HepG2 (cell line): Measurements from ENCODE around the gene DRC3. TPM values are rescaled to one million over a fixed set of nuclear protein-coding genes. Genes with fewer than 3 reads are reported as not detected.

ENCODE experiments used
- ATAC-seq: fragments of 200-7000 bp; cut with Tn5 transposase; 3 replicates; pipeline ENCODE4 v1.9.1; 2020; ENCODE audit warnings: mild to moderate bottlenecking, moderate library complexity
- BruUV-seq: library from RNA; stranded (reverse); fragments of 400-500 nt; replicated peaks from 2 replicates; lab custom pipeline; 2021; lab: Mats Ljungman, UMichigan
- CTCF ChIA-PET: fragments of 300-600 bp; formaldehyde crosslinking; extraction: SDS; loops from one replicate; lab custom pipeline; 2021; ENCODE audit warnings: low total read pairs, inconsistent platforms, low intra/inter-chr PET ratio; lab: Yijun Ruan, JAX
- POLR2A ChIA-PET: fragments of 350-600 bp; sonication (Branson Sonifier 250); formaldehyde crosslinking; loops from one replicate; lab custom pipeline; 2020; ENCODE audit warnings: antibody characterized with exemption, inconsistent platforms; lab: Yijun Ruan, JAX
- DNase-seq: peaks from one replicate; pipeline ENCODE4 v3.0.0-alpha.2; 2015; ENCODE audit warnings: low spot score
- FAIRE-seq: peaks from 3 replicates; lab custom pipeline; 2011; peaks lifted over from hg19 to GRCh38; lab: Jason Lieb, UNC
- H2AFZ ChIP-seq: one replicate; pipeline ENCODE4 v1.6.1; 2011; ENCODE audit warnings: low read length, inconsistent platforms
- H3K27ac ChIP-seq: fragments of 300-600 bp; 3 replicates; pipeline ENCODE4 v1.8.0; 2011; ENCODE audit warnings: mixed run types, mild to moderate bottlenecking, mixed read lengths, low read length, inconsistent platforms; ENCODE audit not compliant: insufficient read depth; ENCODE audit errors: extremely low read length
- H3K27me3 ChIP-seq, 2 experiments: fragments of 200-600 bp in 1 of 2; 2 replicates in 1 of 2; 3 replicates in 1 of 2; pipeline versions ENCODE4 v1.6.0 to v1.8.0; 2011; ENCODE audit warnings: low read length in 2 of 2, mild to moderate bottlenecking in 2 of 2, moderate library complexity in 2 of 2, inconsistent platforms in 1 of 2; ENCODE audit not compliant: insufficient read depth in 2 of 2, control insufficient read depth in 1 of 2
- H3K36me3 ChIP-seq, 2 experiments: fragments of 200-600 bp in 1 of 2; replicated peaks in 1 of 2; 2 replicates in 1 of 2; 3 replicates in 1 of 2; pipeline versions ENCODE4 v1.5.1 to v1.8.0; 2011; ENCODE audit warnings: low read length in 2 of 2, inconsistent platforms in 1 of 2; ENCODE audit not compliant: insufficient read depth in 2 of 2, control insufficient read depth in 1 of 2
- H3K4me1 ChIP-seq: 2 replicates; pipeline ENCODE4 v1.5.1; 2012; ENCODE audit warnings: low read length, inconsistent platforms; ENCODE audit not compliant: insufficient read depth
- H3K4me2 ChIP-seq: 2 replicates; pipeline ENCODE4 v1.6.0; 2011; ENCODE audit warnings: low read depth, low read length, inconsistent platforms
- H3K4me3 ChIP-seq, 3 experiments: fragments of 200-600 bp in 1 of 3; sonication (generic), shearing (Covaris generic) in 1 of 3; replicated peaks in 1 of 3; 2 replicates each; pipeline ENCODE4 v1.5.1; 2011 to 2016; ENCODE audit warnings: low read length in 3 of 3, inconsistent platforms in 2 of 3, low read depth in 2 of 3, mild to moderate bottlenecking in 2 of 3, control low read depth in 1 of 3, mixed read lengths in 1 of 3; ENCODE audit not compliant: insufficient read depth in 1 of 3
- H3K79me2 ChIP-seq: one replicate; pipeline ENCODE4 v1.6.1; 2011; ENCODE audit warnings: low read length, inconsistent platforms; ENCODE audit not compliant: insufficient read depth
- H3K9ac ChIP-seq: 2 replicates; pipeline ENCODE4 v1.6.0; 2011; ENCODE audit warnings: mild to moderate bottlenecking, low read depth, low read length, inconsistent platforms; ENCODE audit not compliant: insufficient read depth
- H3K9me3 ChIP-seq: 2 replicates; pipeline ENCODE4 v1.5.1; 2012; ENCODE audit warnings: mild to moderate bottlenecking, low read length
- H4K20me1 ChIP-seq: 2 replicates; pipeline ENCODE4 v1.6.0; 2011; ENCODE audit warnings: inconsistent platforms, mild to moderate bottlenecking, low read length, moderate library complexity; ENCODE audit not compliant: insufficient read depth
- ELF3 ChIP-seq: IDR thresholded peaks from 2 replicates; pipeline ENCODE4 v1.6.1; 2016; ENCODE audit warnings: missing genetic modification reagents, missing compliant biosample characterization
- KMT2A ChIP-seq: sonication (generic); formaldehyde crosslinking; IDR thresholded peaks from 2 replicates; pipeline ENCODE4 v1.4.0; 2020; ENCODE audit warnings: missing genetic modification reagents
- NFATC3 ChIP-seq: sonication (generic); formaldehyde crosslinking; IDR thresholded peaks from 2 replicates; pipeline ENCODE4 v1.5.1; 2020; ENCODE audit warnings: mild to moderate bottlenecking, missing genetic modification reagents
- THYN1 ChIP-seq: sonication (generic); formaldehyde crosslinking; IDR thresholded peaks from 2 replicates; pipeline ENCODE4 v1.8.1; 2023; ENCODE audit warnings: low read depth, mild to moderate bottlenecking, moderate library complexity, missing genetic modification reagents, borderline replicate concordance
- TOE1 ChIP-seq: sonication (generic); formaldehyde crosslinking; IDR thresholded peaks from 2 replicates; pipeline ENCODE4 v1.4.0; 2020; ENCODE audit warnings: mild to moderate bottlenecking, missing genetic modification reagents
- ZNF138 ChIP-seq: sonication (generic); formaldehyde crosslinking; IDR thresholded peaks from 2 replicates; pipeline ENCODE4 v1.5.0; 2020; ENCODE audit warnings: mild to moderate bottlenecking, low read depth, missing genetic modification reagents
- ZNF143 ChIP-seq: sonication (generic); formaldehyde crosslinking; IDR thresholded peaks from 2 replicates; pipeline ENCODE4 v1.4.0; 2020; ENCODE audit warnings: missing genetic modification reagents
- ZNF460 ChIP-seq: sonication (generic); formaldehyde crosslinking; IDR thresholded peaks from 2 replicates; pipeline ENCODE4 v1.5.1; 2020; ENCODE audit warnings: missing genetic modification reagents, mild to moderate bottlenecking, borderline replicate concordance
- ZNF816 ChIP-seq: sonication (generic); formaldehyde crosslinking; IDR thresholded peaks from 2 replicates; pipeline ENCODE4 v1.8.0; 2022; ENCODE audit warnings: missing genetic modification reagents, mild to moderate bottlenecking, borderline replicate concordance
- WGBS: methylation state at CpG from one replicate; pipeline ENCODE4 v1.1.6; 2017; ENCODE audit warnings: low lambda C conversion rate; 5-methylcytosine and 5-hydroxymethylcytosine counted together
- in situ Hi-C: cut with HindIII; loops from 2 replicates; pipeline ENCODE4 v1.10.0; 2017; ENCODE audit warnings: low pct_unique_long_range_greater_than_20kb; ENCODE audit not compliant: extremely low pct_ligation_motif_present
- intact Hi-C: fragments of 100-400 bp; cut with micrococcal nuclease; formaldehyde crosslinking; loops from one replicate; pipeline ENCODE4 v1.10.0; 2022; ENCODE audit not compliant: unreplicated experiment
- polyA plus RNA-seq, 8 experiments: library from polyadenylated mRNA; depleted of rRNA in 3 of 8; stranded (reverse) in 7 of 8; unstranded in 1 of 8; fragments of >200 nt; fragmentation: Illumina TruSeq in 4 of 8; extraction: Trizol in 4 of 8; gene quantifications; 2 replicates each; pipeline versions ENCODE4 v1.2.1 to v1.2.3, GENCODE V29; 2011 to 2016; ENCODE audit warnings: low read depth in 4 of 8, missing spikeins in 1 of 8, mixed read lengths in 1 of 8; ENCODE audit not compliant: insufficient read depth in 1 of 8
- total RNA-seq, 5 experiments: library from RNA; depleted of rRNA; stranded (reverse); fragments of >200 nt; fragmentation: Illumina TruSeq; extraction: Trizol; gene quantifications; 2 replicates each; pipeline ENCODE4 v1.2.3, GENCODE V29; 2016; ENCODE audit warnings: low read depth in 1 of 5
- TF ChIP-seq, protein P1 (sequence below): IDR thresholded peaks from 2 replicates; pipeline ENCODE4 v1.6.1; 2012; ENCODE audit warnings: low read length, improper control_type of control experiment

DRC3 gene
- total and polyA plus RNA-seq, 2 of the 13 experiments (the other 11 are each of a cell fraction or from before 2014, with no cell fraction given), result 0.53 to 0.87 TPM

DNA sequence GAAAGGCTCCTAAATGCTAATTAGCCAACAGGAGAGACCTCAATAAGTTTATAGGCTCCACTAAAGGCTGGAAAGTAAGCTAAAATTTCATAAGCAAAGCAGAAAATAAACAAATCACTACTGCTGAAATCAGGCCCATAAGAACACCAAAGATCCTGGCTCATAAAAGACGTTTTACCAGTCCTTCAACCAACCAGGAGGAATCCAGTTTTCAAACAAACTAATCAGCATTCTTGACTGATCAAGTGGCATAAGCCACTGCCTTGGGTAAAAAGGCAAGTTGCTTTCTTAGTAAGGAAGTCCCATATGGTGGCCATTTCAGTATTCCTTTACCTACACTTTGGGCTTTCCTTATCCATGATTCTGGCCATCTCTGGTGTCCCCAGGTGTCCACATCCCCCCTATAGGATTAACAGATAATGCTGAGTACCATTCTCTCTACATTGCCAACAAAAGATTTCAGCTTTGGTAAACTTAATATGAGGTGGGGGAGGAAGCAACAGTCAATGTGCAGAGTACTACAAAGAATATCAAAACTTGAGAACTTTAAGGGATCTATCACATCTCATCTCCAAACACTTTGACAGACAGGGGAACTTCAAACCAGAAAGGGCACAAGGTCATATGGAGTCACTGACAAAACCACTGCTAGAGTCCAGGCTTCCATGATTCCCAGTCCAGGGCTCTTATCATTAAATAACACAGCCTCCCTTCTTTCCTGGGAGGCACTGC is 1.8 kb upstream of the DRC3 start:
- Histone ChIP-seq H2AFZ (no peak overlapping the region), H4K20me1 (no peaks in the 10 kb centered on the region), H3K9ac (peak overlapping the region; percentile 80; the same call in 1 of the 2 replicates), H3K4me3 (peak overlapping the region; percentile 77 to 90 (median 90)), H3K27me3 (peaks cover 0 to 6% of the 10 kb centered on the region in 2 experiments; a peak in 2 of 5 replicates), H3K79me2 (peaks cover 2% of the 10 kb centered on the region), H3K36me3 (no peaks in the 10 kb centered on the region), H3K4me1 (peaks cover 23% of the 10 kb centered on the region), H3K9me3 (no peaks in the 10 kb centered on the region), H3K27ac (no peak overlapping the region), H3K4me2 (peak overlapping the region; percentile 98)
- CTCF ChIA-PET, result no interaction called here
- no peak for FAIRE-seq
- POLR2A ChIA-PET, result no interaction called here
- DNase-seq, result no peak
- TF ChIP-seq, protein P1, sequence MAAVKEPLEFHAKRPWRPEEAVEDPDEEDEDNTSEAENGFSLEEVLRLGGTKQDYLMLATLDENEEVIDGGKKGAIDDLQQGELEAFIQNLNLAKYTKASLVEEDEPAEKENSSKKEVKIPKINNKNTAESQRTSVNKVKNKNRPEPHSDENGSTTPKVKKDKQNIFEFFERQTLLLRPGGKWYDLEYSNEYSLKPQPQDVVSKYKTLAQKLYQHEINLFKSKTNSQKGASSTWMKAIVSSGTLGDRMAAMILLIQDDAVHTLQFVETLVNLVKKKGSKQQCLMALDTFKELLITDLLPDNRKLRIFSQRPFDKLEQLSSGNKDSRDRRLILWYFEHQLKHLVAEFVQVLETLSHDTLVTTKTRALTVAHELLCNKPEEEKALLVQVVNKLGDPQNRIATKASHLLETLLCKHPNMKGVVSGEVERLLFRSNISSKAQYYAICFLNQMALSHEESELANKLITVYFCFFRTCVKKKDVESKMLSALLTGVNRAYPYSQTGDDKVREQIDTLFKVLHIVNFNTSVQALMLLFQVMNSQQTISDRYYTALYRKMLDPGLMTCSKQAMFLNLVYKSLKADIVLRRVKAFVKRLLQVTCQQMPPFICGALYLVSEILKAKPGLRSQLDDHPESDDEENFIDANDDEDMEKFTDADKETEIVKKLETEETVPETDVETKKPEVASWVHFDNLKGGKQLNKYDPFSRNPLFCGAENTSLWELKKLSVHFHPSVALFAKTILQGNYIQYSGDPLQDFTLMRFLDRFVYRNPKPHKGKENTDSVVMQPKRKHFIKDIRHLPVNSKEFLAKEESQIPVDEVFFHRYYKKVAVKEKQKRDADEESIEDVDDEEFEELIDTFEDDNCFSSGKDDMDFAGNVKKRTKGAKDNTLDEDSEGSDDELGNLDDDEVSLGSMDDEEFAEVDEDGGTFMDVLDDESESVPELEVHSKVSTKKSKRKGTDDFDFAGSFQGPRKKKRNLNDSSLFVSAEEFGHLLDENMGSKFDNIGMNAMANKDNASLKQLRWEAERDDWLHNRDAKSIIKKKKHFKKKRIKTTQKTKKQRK, result no peak
- TF ChIP-seq NFATC3 (CRISPR knock-in tag) (no peak), ZNF143 (CRISPR knock-in tag) (no peak), THYN1 (CRISPR knock-in tag) (no peak), TOE1 (CRISPR knock-in tag) (no peak), ZNF460 (no peak), KMT2A (CRISPR knock-in tag) (no peak), ELF3 (CRISPR knock-in tag) (no peak), ZNF816 (no peak), ZNF138 (CRISPR knock-in tag) (no peak)
- ATAC-seq, result no peak
- intact Hi-C loops (loop anchor here (5.0 kb wide), 1 partner anchor 49 kb away; no protein-coding TSS in a partner anchor), in situ Hi-C loops (no loop called here)
- BruUV-seq, result TSS peak; percentile 58
- 23% methylated on average over 1 of the region's 1 CpG for WGBS
